Colonic mucosa (tissue), 4 donors: ENCODE measurements around the gene CMKLR1. TPM values are rescaled to one million over a fixed set of nuclear protein-coding genes. Genes with fewer than 3 reads are reported as not detected.

ENCODE experiments used
- DNase-seq: peaks from one replicate; pipeline ENCODE4 v3.0.0-alpha.2; 2020
- H3K27ac ChIP-seq: fragments of 200-600 bp; one replicate; pipeline ENCODE4 v1.8.0; 2021
- H3K27me3 ChIP-seq: fragments of 200-600 bp; one replicate; pipeline ENCODE4 v1.8.0; 2021
- H3K36me3 ChIP-seq: fragments of 200-600 bp; one replicate; pipeline ENCODE4 v1.8.0; 2021
- H3K4me1 ChIP-seq: fragments of 200-600 bp; one replicate; pipeline ENCODE4 v1.8.0; 2021; ENCODE audit warnings: mild to moderate bottlenecking
- H3K4me3 ChIP-seq: fragments of 200-600 bp; one replicate; pipeline ENCODE4 v1.8.0; 2021
- H3K9ac ChIP-seq, 2 donors: one replicate each; pipeline ENCODE4 v1.7.0; 2013; ENCODE audit warnings: control low read depth in 2 of 2, low read depth in 2 of 2, low read length in 2 of 2
- H3K9me3 ChIP-seq: fragments of 200-600 bp; one replicate; pipeline ENCODE4 v1.8.0; 2021
- intact Hi-C: fragments of 100-400 bp; cut with DNase I; formaldehyde crosslinking; loops from one replicate; pipeline ENCODE4 v1.14.1; 2022
- total RNA-seq, 2 donors: library from RNA; stranded (reverse); fragmentation: NEBNext Ultra II Directional in 1 of 2; extraction: Animal tissue kit (Norgen Biotek cat#: 25700) in 1 of 2; gene quantifications; one replicate each; pipeline ENCODE4 v1.2.1, GENCODE V29; 2021
- TF ChIP-seq, protein P1 (sequence below): fragments of 200-600 bp; IDR thresholded peaks from one replicate; pipeline ENCODE4 v1.8.0; 2022; ENCODE audit warnings: antibody characterized with exemption, mild to moderate bottlenecking
- donor health status: healthy.
- donor health status: DM: no; HTN: no; CAD: no.
- donor health status: DM: no; HTN: no; CAD: no.

Gene CMKLR1
- total RNA-seq, 2 donors from 2014 or later, result 3.0 to 4.9 TPM

DNA sequence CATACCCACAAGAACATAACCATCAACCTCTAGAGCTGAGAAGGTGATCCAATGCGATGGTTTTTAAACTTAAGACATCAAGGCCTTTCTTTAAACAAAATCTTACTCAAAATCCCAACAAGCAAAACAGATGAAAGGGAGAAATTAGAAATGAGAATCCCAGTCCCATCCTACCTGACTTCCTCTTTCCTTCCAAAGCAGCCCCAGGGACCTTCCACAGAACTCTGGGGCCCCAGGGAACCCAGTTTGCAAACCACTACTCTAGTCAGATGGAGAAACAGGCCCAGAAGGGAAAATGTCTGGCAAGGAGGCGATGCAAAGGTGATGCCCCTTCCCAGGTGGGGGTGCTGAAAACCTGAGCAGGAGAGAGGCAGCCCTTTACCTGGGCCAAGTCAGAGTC lies 29.0 kb upstream of the CMKLR1 start:
- no peak for DNase-seq
- H3K4me1 ChIP-seq, result no peaks in the 10 kb centered on the region
- no peaks in the 10 kb centered on the region for H3K9me3 ChIP-seq
- intact Hi-C loops, result no loop called here
- H3K4me3 ChIP-seq, result no peak overlapping the region
- no peaks in the 10 kb centered on the region for H3K27me3 ChIP-seq
- no peaks in the 10 kb centered on the region for H3K36me3 ChIP-seq
- H3K27ac ChIP-seq, result no peak overlapping the region
- TF ChIP-seq, protein P1, sequence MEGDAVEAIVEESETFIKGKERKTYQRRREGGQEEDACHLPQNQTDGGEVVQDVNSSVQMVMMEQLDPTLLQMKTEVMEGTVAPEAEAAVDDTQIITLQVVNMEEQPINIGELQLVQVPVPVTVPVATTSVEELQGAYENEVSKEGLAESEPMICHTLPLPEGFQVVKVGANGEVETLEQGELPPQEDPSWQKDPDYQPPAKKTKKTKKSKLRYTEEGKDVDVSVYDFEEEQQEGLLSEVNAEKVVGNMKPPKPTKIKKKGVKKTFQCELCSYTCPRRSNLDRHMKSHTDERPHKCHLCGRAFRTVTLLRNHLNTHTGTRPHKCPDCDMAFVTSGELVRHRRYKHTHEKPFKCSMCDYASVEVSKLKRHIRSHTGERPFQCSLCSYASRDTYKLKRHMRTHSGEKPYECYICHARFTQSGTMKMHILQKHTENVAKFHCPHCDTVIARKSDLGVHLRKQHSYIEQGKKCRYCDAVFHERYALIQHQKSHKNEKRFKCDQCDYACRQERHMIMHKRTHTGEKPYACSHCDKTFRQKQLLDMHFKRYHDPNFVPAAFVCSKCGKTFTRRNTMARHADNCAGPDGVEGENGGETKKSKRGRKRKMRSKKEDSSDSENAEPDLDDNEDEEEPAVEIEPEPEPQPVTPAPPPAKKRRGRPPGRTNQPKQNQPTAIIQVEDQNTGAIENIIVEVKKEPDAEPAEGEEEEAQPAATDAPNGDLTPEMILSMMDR, result no peak
- no peak overlapping the region for H3K9ac ChIP-seq

DNA sequence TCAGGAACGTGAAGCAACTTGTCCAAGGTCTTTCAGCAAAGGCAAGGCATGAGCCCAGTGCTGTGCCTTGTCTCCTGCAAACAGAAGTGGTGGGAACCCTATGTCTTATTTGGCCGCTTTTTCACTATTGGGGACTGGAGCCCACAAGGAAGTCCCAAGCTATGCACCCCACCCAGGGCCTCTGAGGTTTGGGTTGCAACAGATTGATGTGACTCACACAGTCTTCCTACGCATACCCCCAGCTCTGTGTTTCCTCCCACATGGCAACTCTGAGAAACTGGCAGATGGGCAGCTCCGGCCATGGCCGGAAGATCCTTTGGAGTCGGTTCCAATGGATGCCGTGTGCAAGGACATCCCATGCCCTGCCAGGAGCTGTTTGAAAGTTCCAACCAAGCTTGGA lies 28.3 kb upstream of the CMKLR1 start:
- TF ChIP-seq, protein P1, result no peak
- no peaks in the 10 kb centered on the region for H3K36me3 ChIP-seq
- no peak overlapping the region for H3K4me3 ChIP-seq
- H3K27me3 ChIP-seq, result no peaks in the 10 kb centered on the region
- no peaks in the 10 kb centered on the region for H3K9me3 ChIP-seq
- no peak overlapping the region for H3K9ac ChIP-seq
- no peaks in the 10 kb centered on the region for H3K4me1 ChIP-seq
- H3K27ac ChIP-seq, result no peak overlapping the region
- no peak for DNase-seq
- intact Hi-C loops, result no loop called here

DNA sequence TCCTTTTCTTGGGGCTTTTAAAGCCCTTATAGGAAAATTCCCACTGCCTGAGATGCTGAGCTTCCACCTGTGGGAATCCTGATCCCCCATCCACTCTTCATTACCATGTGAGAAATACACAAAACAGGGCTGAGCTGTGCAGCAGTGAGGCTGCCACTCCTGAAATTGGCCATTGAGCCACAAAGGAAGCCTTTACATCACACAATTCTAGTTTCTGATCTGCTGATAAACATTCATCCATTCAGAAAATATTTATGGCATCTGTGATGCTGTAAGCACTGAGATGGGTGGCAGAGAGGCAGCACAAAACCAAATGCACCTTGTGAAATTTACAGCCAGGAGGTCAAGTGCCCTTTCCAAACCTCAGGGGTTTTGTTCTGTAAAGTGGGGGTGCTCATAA lies 26.2 kb upstream of the CMKLR1 start:
- no peak overlapping the region for H3K9ac ChIP-seq
- no peak for DNase-seq
- H3K27me3 ChIP-seq, result no peaks in the 10 kb centered on the region
- H3K9me3 ChIP-seq, result no peaks in the 10 kb centered on the region
- intact Hi-C loops, result no loop called here
- TF ChIP-seq, protein P1, result no peak
- H3K4me1 ChIP-seq, result no peaks in the 10 kb centered on the region
- no peak overlapping the region for H3K4me3 ChIP-seq
- H3K27ac ChIP-seq, result no peak overlapping the region
- no peaks in the 10 kb centered on the region for H3K36me3 ChIP-seq

DNA sequence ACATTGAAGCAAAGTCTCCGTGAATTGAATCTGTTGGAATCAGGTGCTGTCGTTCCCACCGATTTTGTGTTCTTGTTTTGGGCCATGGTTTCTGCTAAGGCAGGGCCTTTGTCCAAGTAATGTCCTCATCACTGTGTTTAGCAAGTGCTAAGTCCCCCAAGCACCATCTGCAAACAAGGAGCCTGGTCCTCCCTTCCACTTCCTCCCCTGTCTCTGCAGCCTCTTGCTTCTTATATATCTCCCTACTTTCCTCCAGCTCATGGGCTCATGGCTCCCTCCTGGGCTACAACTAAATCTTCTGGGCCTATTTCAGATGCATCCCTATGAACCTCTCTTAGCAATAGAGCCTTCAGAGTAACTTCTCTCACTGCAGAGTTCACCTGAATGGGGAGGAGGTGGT lies 25.8 kb upstream of the CMKLR1 start:
- intact Hi-C loops, result no loop called here
- Histone ChIP-seq H3K36me3 (no peaks in the 10 kb centered on the region), H3K9ac (no peak overlapping the region), H3K27ac (no peak overlapping the region), H3K4me3 (no peak overlapping the region), H3K27me3 (no peaks in the 10 kb centered on the region), H3K9me3 (no peaks in the 10 kb centered on the region), H3K4me1 (no peaks in the 10 kb centered on the region)
- TF ChIP-seq, protein P1, result no peak
- no peak for DNase-seq

DNA sequence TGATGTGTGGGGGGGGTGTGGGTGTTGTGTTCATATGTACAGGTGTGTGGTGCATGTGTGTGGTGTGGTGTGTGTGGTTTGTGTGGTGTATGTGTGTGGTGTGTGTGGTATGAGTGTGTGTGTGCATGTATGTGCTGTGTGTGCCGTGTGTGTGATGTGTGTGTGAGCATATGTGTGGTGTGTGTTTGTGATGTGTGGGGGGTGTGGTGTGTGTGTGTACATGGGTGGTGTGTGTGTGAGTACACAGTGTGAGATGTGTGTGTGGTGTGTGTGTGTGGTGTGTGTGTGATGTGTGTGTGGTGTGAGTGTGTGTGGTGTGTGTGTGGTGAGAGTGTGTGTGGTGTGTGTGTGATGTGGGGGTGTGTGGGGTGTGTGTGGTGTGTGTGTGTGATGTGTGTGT lies 24.5 kb upstream of the CMKLR1 start:
- Histone ChIP-seq H3K36me3 (no peaks in the 10 kb centered on the region), H3K4me3 (no peak overlapping the region), H3K9ac (no peak overlapping the region), H3K4me1 (no peaks in the 10 kb centered on the region), H3K27ac (no peak overlapping the region), H3K9me3 (no peaks in the 10 kb centered on the region), H3K27me3 (no peaks in the 10 kb centered on the region)
- DNase-seq, result no peak
- intact Hi-C loops, result no loop called here
- TF ChIP-seq, protein P1, result no peak

DNA sequence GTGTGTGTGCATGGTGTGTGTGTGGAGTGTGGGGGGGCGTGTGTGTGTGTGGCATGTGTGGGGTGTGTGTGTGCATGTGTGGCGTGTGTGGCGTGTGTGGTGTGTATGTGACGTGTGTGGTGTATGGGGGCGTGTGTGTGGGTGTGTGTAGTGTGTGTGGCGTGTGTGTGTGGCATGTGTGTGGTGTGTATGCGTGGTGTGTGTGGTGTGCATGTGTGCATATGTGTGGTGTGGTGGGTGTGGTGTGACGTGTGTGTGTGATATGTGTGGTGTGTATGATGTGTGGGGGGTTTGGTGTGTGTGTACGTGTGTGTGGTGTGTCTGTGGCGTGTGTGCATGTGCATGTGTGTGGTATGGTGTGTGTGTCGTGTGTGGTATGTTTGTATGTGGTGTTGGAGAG lies 24.1 kb upstream of the CMKLR1 start:
- Histone ChIP-seq H3K4me3 (no peak overlapping the region), H3K27ac (no peak overlapping the region), H3K9ac (no peak overlapping the region), H3K36me3 (no peaks in the 10 kb centered on the region), H3K27me3 (no peaks in the 10 kb centered on the region), H3K9me3 (no peaks in the 10 kb centered on the region), H3K4me1 (no peaks in the 10 kb centered on the region)
- TF ChIP-seq, protein P1, result no peak
- intact Hi-C loops, result no loop called here
- no peak for DNase-seq
